ENCODE measurements around the gene MAN1C1.

Gene MAN1C1

GRCh38 chr1:25616095-25616986 lies at the start of gene MAN1C1:
Gene MAN1C1, plus strand, starts transcription at chr1:25616791. Its CDS starts 1,007 bp downstream, at chr1:25617798.
- peak; percentile 44 for DNase-seq

- no peak for DNase-seq
Measured at GRCh38 chr1:25567710-25568089, 48.9 kb upstream of the MAN1C1 start.

GRCh38 chr1:25568090-25568833 lies 48.3 kb upstream of the MAN1C1 start:
- no peak for DNase-seq

GRCh38 chr1:25568834-25569596 lies 47.6 kb upstream of the MAN1C1 start:
- no peak for DNase-seq

GRCh38 chr1:25569597-25570396 lies 46.8 kb upstream of the MAN1C1 start:
- DNase-seq: no peak

GRCh38 chr1:25570798-25571521 lies 45.6 kb upstream of the MAN1C1 start:
- DNase-seq: no peak

GRCh38 chr1:25571522-25571970 lies 45.0 kb upstream of the MAN1C1 start:
- no peak for DNase-seq

- no peak for DNase-seq
Measured at GRCh38 chr1:25572107-25572506, 44.5 kb upstream of the MAN1C1 start.

- DNase-seq: no peak
Measured at GRCh38 chr1:25572708-25573590, 43.6 kb upstream of the MAN1C1 start.

GRCh38 chr1:25573591-25573930 lies 43.0 kb upstream of the MAN1C1 start:
- DNase-seq: no peak

GRCh38 chr1:25573961-25574360 lies 42.6 kb upstream of the MAN1C1 start:
- no peak for DNase-seq

GRCh38 chr1:25575191-25575590 lies 41.4 kb upstream of the MAN1C1 start:
- no peak for DNase-seq

- DNase-seq: no peak
Measured at GRCh38 chr1:25576459-25577133, 40.0 kb upstream of the MAN1C1 start.

- no peak for DNase-seq
Measured at GRCh38 chr1:25577134-25577920, 39.3 kb upstream of the MAN1C1 start.

- DNase-seq: no peak
Measured at GRCh38 chr1:25579292-25580252, 37.0 kb upstream of the MAN1C1 start.

- no peak for DNase-seq
Measured at GRCh38 chr1:25580927-25581326, 35.7 kb upstream of the MAN1C1 start.

- no peak for DNase-seq
Measured at GRCh38 chr1:25581764-25582163, 34.8 kb upstream of the MAN1C1 start.
